Activated T-cell treated with anti-CD3 and anti-CD28 coated beads, Interleukin-2, amount 50 U/mL, for 4 hours (primary cell): ENCODE measurements around the gene THUMPD3. TPM values are rescaled to one million over a fixed set of nuclear protein-coding genes. Genes with fewer than 3 reads are reported as not detected.

Experiments used
- ATAC-seq, 2 donors: fragments of 200-7000 bp; cut with Tn5 transposase; one replicate each; pipeline ENCODE4 v1.10.0; 2021
- DNase-seq: peaks from one replicate; pipeline ENCODE4 v3.0.0-alpha.2; 2020
- H3K27me3 Mint-ChIP-seq: one replicate; pipeline ENCODE4 v1.8.0; 2021; ENCODE audit warnings: low read depth, mixed read lengths
- H3K36me3 Mint-ChIP-seq: one replicate; pipeline ENCODE4 v1.8.0; 2022; ENCODE audit warnings: mixed read lengths; ENCODE audit not compliant: insufficient read depth
- H3K4me1 Mint-ChIP-seq: one replicate; pipeline ENCODE4 v1.8.0; 2021; ENCODE audit warnings: low read depth, mixed read lengths
- H3K4me3 Mint-ChIP-seq: one replicate; pipeline ENCODE4 v1.8.0; 2021; ENCODE audit warnings: mild to moderate bottlenecking, moderate library complexity, mixed read lengths
- H3K9me3 Mint-ChIP-seq: one replicate; pipeline ENCODE4 v1.8.0; 2021; ENCODE audit warnings: mixed read lengths
- total RNA-seq, 3 donors: library from RNA; stranded (reverse); gene quantifications; one replicate each; pipeline ENCODE4 v1.2.1, GENCODE V29; 2021

The THUMPD3 gene
- total RNA-seq, 3 donors from 2014 or later = 69.0 to 77.4 (median 73.1) TPM

DNA sequence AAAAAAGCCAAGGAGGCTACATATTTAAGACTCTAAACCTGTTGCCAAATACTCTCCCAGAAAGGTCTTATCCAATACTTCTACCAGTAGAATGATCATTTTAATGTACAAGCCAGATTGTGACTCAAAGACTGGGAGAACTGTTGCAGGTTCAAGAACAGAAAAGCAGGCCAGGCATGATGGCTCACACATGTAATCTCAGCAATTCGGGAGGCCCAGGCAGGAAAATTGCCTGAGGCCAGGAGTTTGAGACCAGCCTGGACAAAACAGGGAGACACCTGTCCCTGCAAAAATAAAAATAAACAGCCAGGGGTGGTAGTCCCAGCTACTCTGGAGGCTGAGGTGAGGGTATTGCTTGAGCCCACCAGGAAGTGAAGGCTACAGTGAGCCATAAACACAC is 17.8 kb upstream of the THUMPD3 start:
- no peaks in the 10 kb centered on the region for H3K36me3 Mint-ChIP-seq
- H3K4me1 Mint-ChIP-seq = no peaks in the 10 kb centered on the region
- H3K27me3 Mint-ChIP-seq = no peaks in the 10 kb centered on the region
- H3K4me3 Mint-ChIP-seq = no peak overlapping the region
- ATAC-seq = no peak
- DNase-seq = no peak
- H3K9me3 Mint-ChIP-seq = no peaks in the 10 kb centered on the region

DNA sequence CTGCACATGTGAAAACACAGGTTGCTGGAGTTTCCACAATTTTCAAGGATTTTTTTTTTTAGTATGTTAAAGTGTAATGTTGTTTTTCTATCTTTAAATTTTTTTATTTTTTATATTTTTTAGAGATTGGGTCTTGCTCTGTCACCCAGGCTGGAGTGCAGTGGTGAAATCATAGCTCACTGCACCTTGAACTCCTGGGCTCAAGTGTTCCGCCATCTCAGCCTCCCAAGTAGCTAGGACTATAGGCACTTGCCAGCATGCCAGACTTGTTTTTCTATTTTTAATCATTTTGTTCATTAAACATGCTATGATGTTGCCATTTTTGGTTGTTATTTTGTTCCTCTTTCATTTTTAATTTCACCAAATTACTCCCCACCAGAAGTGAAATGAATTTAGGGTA is 16.7 kb upstream of the THUMPD3 start:
- DNase-seq (no peak), ATAC-seq (no peak)
- H3K9me3 Mint-ChIP-seq = no peaks in the 10 kb centered on the region
- H3K36me3 Mint-ChIP-seq = no peaks in the 10 kb centered on the region
- no peak overlapping the region for H3K4me3 Mint-ChIP-seq
- no peaks in the 10 kb centered on the region for H3K4me1 Mint-ChIP-seq
- H3K27me3 Mint-ChIP-seq = no peaks in the 10 kb centered on the region

DNA sequence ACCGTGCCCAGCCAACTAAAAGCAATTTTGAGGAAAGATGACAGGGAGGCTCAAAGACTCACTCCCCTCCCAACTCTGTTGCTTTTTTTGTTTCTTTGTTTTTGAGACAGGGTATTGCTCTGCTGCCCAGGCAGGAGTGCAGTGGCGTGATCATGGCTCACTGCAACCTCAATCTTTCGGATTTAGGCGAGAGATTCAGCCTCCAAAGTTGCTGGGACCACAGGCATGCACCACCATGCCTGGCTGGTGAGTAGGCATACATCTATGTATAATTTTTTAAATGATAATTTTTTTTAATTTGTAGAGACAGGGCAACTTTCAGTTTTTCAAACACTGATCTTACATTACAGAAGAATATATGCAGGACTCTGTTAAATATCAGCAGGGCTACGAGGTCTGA is 15.8 kb upstream of the THUMPD3 start:
- DNase-seq (no peak), ATAC-seq (no peak)
- H3K27me3 Mint-ChIP-seq = no peaks in the 10 kb centered on the region

DNA sequence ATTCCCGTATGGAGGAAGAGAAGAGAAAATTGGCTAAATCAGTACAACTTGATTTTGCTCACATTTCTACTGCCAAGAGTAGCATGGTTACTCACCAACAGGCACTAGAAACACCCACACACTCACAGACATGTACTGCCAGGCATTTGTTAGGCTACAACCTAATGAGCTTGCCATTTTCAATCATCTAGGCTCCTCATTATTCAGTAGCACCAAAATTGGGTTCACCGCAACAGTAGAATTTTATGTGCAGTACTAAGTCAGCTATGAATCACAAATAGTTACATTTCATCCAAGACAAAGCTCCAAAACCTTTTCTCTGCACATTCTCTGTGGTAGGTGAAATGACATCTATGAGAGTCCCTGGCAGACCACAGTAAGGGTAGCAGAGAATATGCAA is 15.0 kb upstream of the THUMPD3 start:
- H3K4me3 Mint-ChIP-seq = no peak overlapping the region
- H3K4me1 Mint-ChIP-seq = no peaks in the 10 kb centered on the region
- H3K36me3 Mint-ChIP-seq = no peaks in the 10 kb centered on the region
- no peak for DNase-seq
- no peaks in the 10 kb centered on the region for H3K9me3 Mint-ChIP-seq
- no peaks in the 10 kb centered on the region for H3K27me3 Mint-ChIP-seq
- ATAC-seq = peak; percentile 43 to 48

More for the DNA sequence above, 15.8 kb upstream of the THUMPD3 start:
- no peaks in the 10 kb centered on the region for H3K36me3 Mint-ChIP-seq
- no peaks in the 10 kb centered on the region for H3K9me3 Mint-ChIP-seq
- no peaks in the 10 kb centered on the region for H3K4me1 Mint-ChIP-seq
- H3K4me3 Mint-ChIP-seq = no peak overlapping the region

DNA sequence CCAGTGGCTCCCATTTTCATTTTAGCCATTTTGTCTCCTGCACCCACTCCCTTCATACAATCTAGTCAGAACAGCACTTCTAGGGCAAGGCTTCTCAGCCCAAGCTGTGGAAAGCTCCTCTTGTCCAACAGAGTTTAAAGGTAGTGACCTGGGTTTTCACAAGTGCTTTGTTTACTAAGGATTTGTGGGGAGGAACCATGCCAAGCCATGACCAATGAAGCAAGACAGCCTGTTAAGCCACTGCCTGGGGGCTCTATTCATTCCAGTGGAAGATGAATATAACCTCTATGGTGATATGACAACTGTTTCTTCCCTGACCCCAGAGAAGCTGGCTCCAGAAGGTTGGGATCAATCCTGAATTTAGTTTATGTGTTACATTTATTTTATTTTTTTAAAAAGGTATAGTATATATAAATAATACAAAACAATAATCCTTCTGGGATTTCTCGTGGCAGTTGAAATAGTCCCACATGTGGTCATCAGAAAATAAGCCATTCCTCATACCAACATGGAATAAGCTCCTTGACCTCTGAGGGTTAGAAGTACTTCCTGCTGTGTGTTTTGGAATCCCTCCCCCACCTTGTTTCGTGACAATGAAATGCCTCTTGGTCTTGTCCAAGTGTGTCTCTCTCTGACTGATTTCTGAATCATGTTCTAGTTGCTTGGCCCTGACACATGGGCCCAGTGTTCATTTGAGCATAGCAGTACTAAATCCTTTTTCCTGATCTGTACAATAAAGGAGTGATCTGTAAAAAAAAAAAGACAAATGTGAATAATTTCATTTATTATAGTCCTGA is 13.3 kb upstream of the THUMPD3 start:
- Mint-ChIP-seq H3K4me1 (peaks cover 5% of the 10 kb centered on the region), H3K27me3 (no peaks in the 10 kb centered on the region), H3K36me3 (no peaks in the 10 kb centered on the region), H3K9me3 (no peaks in the 10 kb centered on the region), H3K4me3 (no peak overlapping the region)
- ATAC-seq = no peak
- no peak for DNase-seq

DNA sequence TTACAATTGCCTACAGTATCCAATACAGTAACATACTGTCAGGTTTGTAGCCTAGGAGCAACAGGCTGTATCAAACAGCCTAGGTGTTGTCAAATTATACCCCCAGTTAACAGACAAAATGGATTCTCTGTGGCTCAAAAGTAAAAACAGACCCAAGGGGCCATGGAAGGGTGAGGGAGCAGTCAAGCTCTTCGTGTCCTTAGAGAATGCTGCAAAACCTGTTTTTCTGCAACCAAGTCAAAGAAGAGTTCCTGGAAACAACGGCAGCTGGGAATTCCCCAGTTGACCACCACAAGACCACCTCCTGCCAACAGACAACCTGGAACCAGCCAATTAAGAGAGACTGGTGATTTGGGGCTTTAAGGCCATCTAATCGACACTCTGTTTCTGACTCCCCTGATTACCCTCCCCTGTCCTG is 11.1 kb upstream of the THUMPD3 start:
- no peak for DNase-seq
- Mint-ChIP-seq H3K36me3 (no peaks in the 10 kb centered on the region), H3K4me3 (no peak overlapping the region), H3K27me3 (no peaks in the 10 kb centered on the region), H3K9me3 (no peaks in the 10 kb centered on the region), H3K4me1 (peaks cover 15% of the 10 kb centered on the region)
- no peak for ATAC-seq

DNA sequence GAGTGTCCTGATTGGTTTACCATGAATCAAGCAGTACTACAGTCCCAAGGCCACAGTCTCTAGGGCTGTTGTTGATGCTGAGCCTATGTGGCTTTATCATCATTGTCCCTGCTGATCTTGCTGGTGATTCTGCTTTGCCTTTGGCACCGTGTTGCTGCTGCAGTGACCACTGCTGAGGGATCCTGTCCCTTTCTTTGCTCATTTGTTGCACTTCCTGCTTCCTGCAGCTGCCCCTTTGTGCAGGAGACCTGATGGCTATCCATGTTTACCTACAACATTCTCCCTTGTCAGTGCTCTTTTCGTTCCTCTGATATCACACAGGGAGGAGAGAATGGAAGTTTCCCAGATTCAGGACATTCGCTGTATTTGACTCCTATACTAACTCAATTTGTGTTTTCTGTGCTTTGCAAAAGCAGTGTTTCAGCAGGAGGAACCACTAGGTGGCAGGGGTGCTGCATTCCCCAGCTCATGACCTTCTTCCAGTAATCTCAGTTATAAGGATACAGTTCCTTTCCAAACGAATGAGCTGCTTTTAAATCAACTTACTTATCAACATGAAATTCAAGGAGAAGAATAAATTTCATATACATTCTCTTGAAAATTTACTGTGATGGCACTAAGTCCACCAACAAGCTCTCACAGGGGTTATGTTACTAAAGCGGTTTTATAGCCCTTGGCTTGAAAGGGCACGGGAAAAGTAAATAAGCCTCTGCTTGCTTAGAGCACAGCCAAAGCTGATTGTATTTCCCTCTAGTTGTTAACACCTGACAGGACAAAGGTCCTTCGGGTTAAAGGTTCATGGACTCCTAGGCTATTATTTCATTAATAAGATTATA is 9.7 kb upstream of the THUMPD3 start:
- Mint-ChIP-seq H3K27me3 (no peaks in the 10 kb centered on the region), H3K4me1 (peaks cover 15% of the 10 kb centered on the region), H3K9me3 (no peaks in the 10 kb centered on the region), H3K4me3 (no peak overlapping the region), H3K36me3 (no peaks in the 10 kb centered on the region)
- DNase-seq (peak; percentile 58), ATAC-seq (peak in 1 of 2 donors; percentile 42)

DNA sequence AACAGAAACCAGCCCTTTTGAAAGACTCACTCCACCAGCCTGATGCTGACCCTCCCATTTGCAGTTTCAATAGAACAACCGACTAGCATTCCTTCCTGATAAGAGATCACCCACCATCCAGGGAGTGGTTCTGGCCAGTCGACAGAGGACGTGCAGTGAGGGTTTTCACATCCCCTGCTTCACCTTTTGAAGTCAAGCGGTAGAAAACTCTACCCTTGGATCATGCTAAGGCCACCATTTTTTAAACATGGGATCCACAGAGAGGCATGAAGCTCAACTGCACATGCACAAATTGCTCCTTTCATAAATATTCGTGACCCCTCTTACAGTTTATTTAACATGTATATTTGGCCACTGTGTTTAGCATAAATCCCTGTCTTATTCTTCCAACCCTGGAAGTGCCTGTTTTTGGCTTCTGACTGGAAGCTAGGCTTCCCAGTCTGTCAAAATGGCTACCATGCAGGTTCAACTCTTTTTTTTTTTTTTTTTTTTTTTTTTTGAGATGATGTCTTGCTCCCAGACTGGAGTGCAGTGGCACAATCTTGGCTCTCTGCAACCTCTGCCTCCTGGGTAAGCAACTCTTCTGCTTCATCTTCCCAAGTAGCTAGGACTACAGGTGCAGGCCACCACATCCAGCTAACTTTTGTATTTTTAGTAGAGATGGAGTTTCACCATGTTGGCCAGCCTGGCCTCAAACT is 1.0 kb upstream of the THUMPD3 start:
- ATAC-seq = no peak
- no peak for DNase-seq
- H3K36me3 Mint-ChIP-seq = peaks cover 13% of the 10 kb centered on the region
- no peaks in the 10 kb centered on the region for H3K27me3 Mint-ChIP-seq
- H3K4me1 Mint-ChIP-seq = peaks cover 17% of the 10 kb centered on the region
- no peaks in the 10 kb centered on the region for H3K9me3 Mint-ChIP-seq
- H3K4me3 Mint-ChIP-seq = peak overlapping the region; percentile 35

DNA sequence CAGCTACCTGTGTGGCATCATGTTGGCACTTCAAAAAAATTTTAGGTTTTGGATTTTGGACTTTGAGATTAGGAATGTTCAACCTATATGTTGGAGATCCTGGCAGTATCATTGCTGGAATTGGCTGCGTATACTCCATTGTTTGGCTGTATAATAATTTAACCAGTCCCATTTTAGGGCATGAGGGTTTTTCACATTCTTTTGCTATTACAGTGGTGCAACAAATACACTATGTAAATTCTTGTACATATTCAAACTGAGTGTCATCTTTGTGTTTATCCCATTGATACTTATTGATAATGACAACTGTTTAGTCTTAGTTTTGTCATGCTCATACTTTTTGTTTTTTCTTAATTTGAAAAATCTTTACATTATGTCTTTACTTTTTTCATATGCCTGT is 6.7 kb downstream of the THUMPD3 start:
- Mint-ChIP-seq H3K27me3 (no peaks in the 10 kb centered on the region), H3K4me1 (peaks cover 25% of the 10 kb centered on the region), H3K9me3 (no peaks in the 10 kb centered on the region), H3K36me3 (peaks cover 41% of the 10 kb centered on the region), H3K4me3 (no peak overlapping the region)
- DNase-seq = no peak
- no peak for ATAC-seq

DNA sequence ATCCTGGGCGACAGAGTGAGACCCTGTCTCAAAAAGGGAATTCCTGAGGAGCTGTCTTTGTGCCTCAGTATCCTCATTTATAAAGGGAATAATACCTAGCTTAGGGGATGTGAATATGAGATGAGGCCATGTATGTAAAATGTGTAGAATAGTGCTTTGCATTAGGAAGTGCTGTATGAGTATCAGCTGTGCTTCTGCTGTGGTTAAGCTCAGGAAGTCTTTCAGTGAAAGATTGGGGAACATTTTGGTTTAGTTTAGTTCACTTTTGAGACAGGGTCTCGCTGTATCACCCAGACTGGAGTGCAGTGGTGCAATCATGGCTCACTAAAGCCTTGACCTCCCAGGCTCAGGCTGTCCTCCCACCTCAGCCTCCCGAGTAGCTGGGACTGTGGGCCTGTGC is 10.6 kb downstream of the THUMPD3 start:
- ATAC-seq = no peak
- Mint-ChIP-seq H3K9me3 (no peaks in the 10 kb centered on the region), H3K27me3 (no peaks in the 10 kb centered on the region), H3K4me1 (peaks cover 36% of the 10 kb centered on the region), H3K4me3 (no peak overlapping the region), H3K36me3 (peaks cover 59% of the 10 kb centered on the region)
- DNase-seq = no peak

DNA sequence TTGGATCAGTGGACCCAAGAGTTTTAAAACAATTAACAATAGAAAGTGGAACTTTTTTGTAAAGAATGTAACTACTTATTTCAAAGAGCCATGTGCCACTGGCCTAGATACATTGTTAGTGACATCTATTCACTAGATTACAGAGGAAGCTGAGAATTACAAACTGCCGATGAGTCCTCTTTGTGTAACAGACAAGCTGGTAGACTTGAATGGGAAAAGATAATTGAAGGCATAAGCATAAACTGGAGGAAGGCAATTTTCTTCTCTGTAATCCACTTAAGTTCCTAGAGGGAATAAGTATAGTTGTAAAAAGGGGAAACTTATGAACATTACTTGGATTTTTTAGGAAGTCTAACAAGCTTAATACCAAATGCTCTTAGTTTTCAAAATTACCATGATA is 15.1 kb downstream of the THUMPD3 start:
- H3K36me3 Mint-ChIP-seq = peaks cover 57% of the 10 kb centered on the region
- H3K4me1 Mint-ChIP-seq = peaks cover 30% of the 10 kb centered on the region
- DNase-seq = no peak
- no peak overlapping the region for H3K4me3 Mint-ChIP-seq
- ATAC-seq = no peak
- H3K9me3 Mint-ChIP-seq = no peaks in the 10 kb centered on the region
- no peaks in the 10 kb centered on the region for H3K27me3 Mint-ChIP-seq

DNA sequence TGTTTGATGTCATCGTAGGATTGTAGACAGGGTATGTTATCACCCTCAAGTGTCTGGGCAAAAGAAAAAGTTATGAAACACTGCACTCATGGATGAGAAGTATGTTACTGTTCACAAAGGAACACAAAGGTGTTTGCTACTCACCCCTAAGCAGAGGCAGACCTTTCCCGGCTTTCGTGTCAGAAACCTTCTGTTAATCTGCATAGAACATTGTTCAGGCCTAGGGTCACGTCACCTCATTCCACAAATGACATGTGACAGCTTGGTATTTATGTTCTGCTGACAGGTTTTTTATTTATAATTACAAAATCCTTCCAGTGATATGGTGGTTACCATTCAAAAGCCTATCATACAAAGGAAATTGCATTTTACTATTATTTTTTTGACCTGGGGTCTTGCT is 16.5 kb downstream of the THUMPD3 start:
- Mint-ChIP-seq H3K36me3 (peaks cover 55% of the 10 kb centered on the region), H3K4me3 (no peak overlapping the region), H3K9me3 (no peaks in the 10 kb centered on the region), H3K27me3 (no peaks in the 10 kb centered on the region), H3K4me1 (peaks cover 25% of the 10 kb centered on the region)
- ATAC-seq = no peak
- no peak for DNase-seq

DNA sequence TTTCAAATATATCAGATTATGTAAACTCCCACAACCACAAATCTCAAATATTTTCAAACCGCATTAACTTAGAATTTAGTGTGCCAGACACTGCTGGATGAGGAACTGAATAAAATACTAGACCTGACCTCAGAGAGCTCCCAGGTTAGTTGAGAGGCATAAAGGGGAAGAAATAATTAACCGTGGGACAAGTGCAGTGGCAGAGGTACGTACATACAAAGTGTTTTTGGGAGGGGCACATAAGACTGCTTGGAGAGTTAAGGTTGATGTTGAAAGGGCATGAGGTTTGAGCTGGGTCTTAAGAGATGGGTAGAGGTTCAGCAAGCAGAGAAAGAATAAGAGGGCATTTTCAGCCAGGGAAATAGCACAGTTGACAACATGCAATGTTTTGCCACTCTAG is 17.2 kb downstream of the THUMPD3 start:
- ATAC-seq (no peak), DNase-seq (no peak)
- no peaks in the 10 kb centered on the region for H3K9me3 Mint-ChIP-seq
- H3K4me1 Mint-ChIP-seq = peaks cover 22% of the 10 kb centered on the region
- no peaks in the 10 kb centered on the region for H3K27me3 Mint-ChIP-seq
- H3K4me3 Mint-ChIP-seq = no peak overlapping the region
- H3K36me3 Mint-ChIP-seq = peaks cover 54% of the 10 kb centered on the region

DNA sequence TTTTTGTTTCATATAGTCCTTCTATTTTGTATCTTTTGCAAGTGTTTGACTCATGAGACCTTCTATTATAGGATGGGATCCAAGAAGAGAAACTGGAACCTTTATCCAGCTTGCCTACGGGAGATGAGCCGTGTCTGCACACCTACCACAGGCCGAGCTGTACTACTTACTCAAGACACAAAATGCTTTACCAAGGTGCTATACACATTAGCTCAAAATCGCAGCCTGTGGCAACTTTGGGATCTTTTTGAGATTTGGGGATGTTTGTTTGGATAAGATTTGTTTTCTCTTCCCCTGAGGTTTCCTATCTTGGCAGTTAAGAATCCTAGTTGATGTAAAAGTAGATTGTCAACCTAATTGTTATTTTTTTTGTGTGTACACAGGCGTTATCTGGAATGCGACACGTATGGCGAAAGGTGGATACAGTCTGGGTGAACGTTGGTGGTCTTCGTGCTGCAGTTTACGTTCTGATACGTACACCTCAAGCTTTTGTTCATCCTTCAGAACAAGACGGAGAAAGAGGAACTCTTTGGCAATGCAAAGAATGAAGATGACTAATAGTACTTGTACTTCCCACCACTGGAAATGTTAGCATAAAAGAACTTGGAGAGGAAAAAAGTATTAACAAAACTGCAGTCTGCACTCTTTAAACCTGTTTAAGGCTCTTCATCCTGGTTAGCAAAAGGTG is 21.4 kb downstream of the THUMPD3 start:
- H3K4me1 Mint-ChIP-seq = peaks cover 18% of the 10 kb centered on the region
- peaks cover 43% of the 10 kb centered on the region for H3K36me3 Mint-ChIP-seq
- no peaks in the 10 kb centered on the region for H3K9me3 Mint-ChIP-seq
- H3K27me3 Mint-ChIP-seq = no peaks in the 10 kb centered on the region
- DNase-seq (no peak), ATAC-seq (no peak)
- no peak overlapping the region for H3K4me3 Mint-ChIP-seq
